ENCODE results near the gene HTR2B.
A peak's percentile ranks its signal among the peaks of the same experiment; 100 is the strongest.
"Not testable (repeated sequence)": the region's sequence is repeated elsewhere in the genome, so short reads cannot be mapped to it uniquely, and the experiment has no call there.

HTR2B gene

GRCh38 chr2:231124838-231125568 lies at the start of gene HTR2B:
HTR2B (minus strand) TSS chr2:231125042; CDS start chr2:231123764, 1,278 bp downstream.
- DNase-seq (ENCODE audit: insufficient read length, low spot score) = no peak
- no peak for FAIRE-seq

- no peak for DNase-seq (ENCODE audit: insufficient read length, low spot score)
- FAIRE-seq = no peak
These were observed 49.4 kb upstream of the HTR2B start for GRCh38 chr2:231174211-231174651.

- FAIRE-seq (no peak), DNase-seq (ENCODE audit: insufficient read length, low spot score) (no peak)
These were observed 47.2 kb upstream of the HTR2B start for GRCh38 chr2:231172025-231172424.

- DNase-seq (ENCODE audit: insufficient read length, low spot score) (no peak), FAIRE-seq (no peak)
These were observed 45.2 kb upstream of the HTR2B start for GRCh38 chr2:231170055-231170454.

GRCh38 chr2:231169488-231169887 lies 44.6 kb upstream of the HTR2B start:
- DNase-seq (ENCODE audit: insufficient read length, low spot score) (no peak), FAIRE-seq (no peak)

GRCh38 chr2:231168460-231169139 lies 43.8 kb upstream of the HTR2B start:
- DNase-seq (ENCODE audit: insufficient read length, low spot score) (no peak), FAIRE-seq (no peak)

- no peak for FAIRE-seq
- DNase-seq (ENCODE audit: insufficient read length, low spot score) = no peak
These were observed 43.1 kb upstream of the HTR2B start for GRCh38 chr2:231167745-231168459.

GRCh38 chr2:231163414-231164095 lies 38.7 kb upstream of the HTR2B start:
- no peak for DNase-seq (ENCODE audit: insufficient read length, low spot score)
- FAIRE-seq = no peak

GRCh38 chr2:231163011-231163410 lies 38.2 kb upstream of the HTR2B start:
- FAIRE-seq = no peak
- no peak for DNase-seq (ENCODE audit: insufficient read length, low spot score)

GRCh38 chr2:231161877-231162329 lies 37.1 kb upstream of the HTR2B start:
- DNase-seq (ENCODE audit: insufficient read length, low spot score) (no peak), FAIRE-seq (no peak)

GRCh38 chr2:231161252-231161839 lies 36.5 kb upstream of the HTR2B start:
- DNase-seq (ENCODE audit: insufficient read length, low spot score) (no peak), FAIRE-seq (peak; percentile 82)

GRCh38 chr2:231160701-231161100 lies 35.9 kb upstream of the HTR2B start:
- FAIRE-seq (no peak), DNase-seq (ENCODE audit: insufficient read length, low spot score) (no peak)

- FAIRE-seq (no peak), DNase-seq (ENCODE audit: insufficient read length, low spot score) (no peak)
These were observed 34.5 kb upstream of the HTR2B start for GRCh38 chr2:231159306-231159705.

GRCh38 chr2:231152800-231153557 lies 28.1 kb upstream of the HTR2B start:
- no peak for FAIRE-seq

GRCh38 chr2:231146665-231147064 lies 21.8 kb upstream of the HTR2B start:
- DNase-seq (ENCODE audit: insufficient read length, low spot score) (no peak), FAIRE-seq (no peak)

More at GRCh38 chr2:231152800-231153557, 28.1 kb upstream of the HTR2B start:
- no peak for DNase-seq (ENCODE audit: insufficient read length, low spot score)

- DNase-seq (ENCODE audit: insufficient read length, low spot score) (no peak), FAIRE-seq (no peak)
These were observed 20.1 kb upstream of the HTR2B start for GRCh38 chr2:231144896-231145295.

GRCh38 chr2:231140808-231141207 lies 16.0 kb upstream of the HTR2B start:
- FAIRE-seq; DNase-seq (ENCODE audit: insufficient read length, low spot score): not testable (repeated sequence)

GRCh38 chr2:231139796-231140195 lies 15.0 kb upstream of the HTR2B start:
- DNase-seq (ENCODE audit: insufficient read length, low spot score) = no peak
- FAIRE-seq = no peak

GRCh38 chr2:231138699-231139098 lies 13.9 kb upstream of the HTR2B start:
- no peak for FAIRE-seq
- DNase-seq (ENCODE audit: insufficient read length, low spot score) = no peak
